Neural progenitor cell (in vitro differentiated cells): ENCODE measurements around the gene NOTCH3. TPM values are rescaled to one million over a fixed set of nuclear protein-coding genes. Genes with fewer than 3 reads are reported as not detected.

Experiments
- DNase-seq: peaks from one replicate; pipeline ENCODE4 v3.0.0-alpha.2; 2016; ENCODE audit warnings: low spot score
- H2AFZ ChIP-seq: fragments of 200-600 bp; sonication (generic); replicated peaks from 2 replicates; pipeline ENCODE4 v1.6.1; 2016; ENCODE audit warnings: antibody characterized with exemption
- H3F3A ChIP-seq: fragments of 200-600 bp; sonication (generic); 2 replicates; pipeline ENCODE4 v1.6.1; 2016; ENCODE audit warnings: antibody characterized with exemption, low read depth
- H3K27ac ChIP-seq: fragments of 200-600 bp; sonication (generic); 2 replicates; pipeline ENCODE4 v1.5.1; 2016; ENCODE audit warnings: mild to moderate bottlenecking
- H3K27me3 ChIP-seq: fragments of 200-600 bp; sonication (generic); 2 replicates; pipeline ENCODE4 v1.6.1; 2016; ENCODE audit warnings: mild to moderate bottlenecking, moderate library complexity
- H3K36me3 ChIP-seq: fragments of 200-600 bp; sonication (generic); 2 replicates; pipeline ENCODE4 v1.5.1; 2016
- H3K4me1 ChIP-seq: fragments of 200-600 bp; sonication (generic); 2 replicates; pipeline ENCODE4 v1.6.1; 2016; ENCODE audit warnings: mixed run types
- H3K4me2 ChIP-seq: fragments of 200-600 bp; sonication (generic); 2 replicates; pipeline ENCODE4 v1.6.1; 2016
- H3K4me3 ChIP-seq: fragments of 200-600 bp; sonication (generic); 2 replicates; pipeline ENCODE4 v1.5.1; 2016
- H3K79me2 ChIP-seq: fragments of 200-600 bp; sonication (generic); 2 replicates; pipeline ENCODE4 v1.6.1; 2016; ENCODE audit warnings: low read depth
- H3K9ac ChIP-seq: fragments of 200-600 bp; sonication (generic); 2 replicates; pipeline ENCODE4 v1.6.1; 2016
- H3K9me3 ChIP-seq: fragments of 200-600 bp; sonication (generic); 2 replicates; pipeline ENCODE4 v1.5.1; 2016; ENCODE audit warnings: low read depth
- H4K20me1 ChIP-seq: fragments of 200-600 bp; sonication (generic); 2 replicates; pipeline ENCODE4 v1.6.1; 2016; ENCODE audit warnings: low read depth
- H3K27ac Mint-ChIP-seq: 3 replicates; pipeline ENCODE4 v1.8.0; 2021; ENCODE audit warnings: mixed read lengths
- H3K27me3 Mint-ChIP-seq: 2 replicates; pipeline ENCODE4 v1.8.0; 2022; ENCODE audit warnings: low read depth, mild to moderate bottlenecking, inconsistent platforms, moderate library complexity, mixed read lengths; ENCODE audit not compliant: insufficient read depth
- H3K36me3 Mint-ChIP-seq: 3 replicates; pipeline ENCODE4 v1.8.0; 2021; ENCODE audit warnings: mixed read lengths
- H3K4me1 Mint-ChIP-seq: 3 replicates; pipeline ENCODE4 v1.8.0; 2021; ENCODE audit warnings: mixed read lengths
- H3K4me3 Mint-ChIP-seq: 3 replicates; pipeline ENCODE4 v1.8.0; 2021; ENCODE audit warnings: mild to moderate bottlenecking, moderate library complexity, mixed read lengths
- H3K9me3 Mint-ChIP-seq: 3 replicates; pipeline ENCODE4 v1.8.0; 2020; ENCODE audit warnings: mixed read lengths
- EZH2 ChIP-seq: fragments of 200-600 bp; sonication (generic); IDR thresholded peaks from 2 replicates; pipeline ENCODE4 v1.6.1; 2017; ENCODE audit warnings: antibody characterized with exemption, mild to moderate bottlenecking, moderate library complexity
- EZH2phosphoT487 ChIP-seq: fragments of 200-600 bp; sonication (generic); IDR thresholded peaks from 2 replicates; pipeline ENCODE4 v1.6.1; 2017; ENCODE audit warnings: antibody characterized with exemption
- total RNA-seq: library from RNA; depleted of rRNA; stranded (reverse); fragments of >200 nt; gene quantifications from 2 replicates; pipeline ENCODE4 v1.2.3, GENCODE V29; 2015; ENCODE audit warnings: low replicate concordance
- TF ChIP-seq, protein P1 (sequence below): fragments of 200-600 bp; sonication (generic); IDR thresholded peaks from 2 replicates; pipeline ENCODE4 v1.5.1; 2017; ENCODE audit warnings: antibody characterized with exemption, mild to moderate bottlenecking

Gene NOTCH3
- total RNA-seq, 1 donor from 2014 or later = 17.1 TPM

DNA sequence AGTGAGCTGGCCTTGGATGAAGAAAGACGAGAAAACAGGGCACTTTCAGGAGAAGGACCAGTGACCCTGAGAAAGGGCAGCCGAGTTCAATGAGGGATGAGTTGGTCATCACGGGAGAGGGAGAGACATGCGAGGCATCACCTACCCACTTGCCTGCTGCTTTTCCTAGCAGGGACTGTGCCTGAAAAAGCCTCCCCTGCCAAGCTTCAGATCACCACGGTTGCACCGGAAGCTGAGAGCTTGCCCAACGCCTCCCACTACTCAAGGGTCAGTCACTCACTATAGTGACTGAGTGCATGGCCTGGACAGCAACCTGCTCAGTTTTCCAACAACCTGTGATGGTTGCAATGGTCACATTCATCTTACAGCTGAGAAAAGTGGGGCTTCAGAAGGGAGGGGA is 44.0 kb upstream of the NOTCH3 start:
- no peaks in the 10 kb centered on the region for H3K36me3 ChIP-seq
- H3K4me3 ChIP-seq = no peak overlapping the region
- H3K27ac ChIP-seq = no peak overlapping the region
- H3K27me3 ChIP-seq = no peaks in the 10 kb centered on the region
- H3K4me1 ChIP-seq = no peaks in the 10 kb centered on the region
- no peak overlapping the region for H3K4me2 ChIP-seq
- no peak overlapping the region for H2AFZ ChIP-seq
- Mint-ChIP-seq H3K27ac (peak overlapping the region; percentile 83), H3K4me3 (no peak overlapping the region), H3K27me3 (peaks cover 6% of the 10 kb centered on the region), H3K36me3 (peaks cover 26% of the 10 kb centered on the region), H3K9me3 (no peaks in the 10 kb centered on the region), H3K4me1 (peaks cover 17% of the 10 kb centered on the region)
- no peak overlapping the region for H3K9ac ChIP-seq
- no peak for DNase-seq
- TF ChIP-seq EZH2phosphoT487 (no peak), EZH2 (no peak)
- TF ChIP-seq, protein P1, sequence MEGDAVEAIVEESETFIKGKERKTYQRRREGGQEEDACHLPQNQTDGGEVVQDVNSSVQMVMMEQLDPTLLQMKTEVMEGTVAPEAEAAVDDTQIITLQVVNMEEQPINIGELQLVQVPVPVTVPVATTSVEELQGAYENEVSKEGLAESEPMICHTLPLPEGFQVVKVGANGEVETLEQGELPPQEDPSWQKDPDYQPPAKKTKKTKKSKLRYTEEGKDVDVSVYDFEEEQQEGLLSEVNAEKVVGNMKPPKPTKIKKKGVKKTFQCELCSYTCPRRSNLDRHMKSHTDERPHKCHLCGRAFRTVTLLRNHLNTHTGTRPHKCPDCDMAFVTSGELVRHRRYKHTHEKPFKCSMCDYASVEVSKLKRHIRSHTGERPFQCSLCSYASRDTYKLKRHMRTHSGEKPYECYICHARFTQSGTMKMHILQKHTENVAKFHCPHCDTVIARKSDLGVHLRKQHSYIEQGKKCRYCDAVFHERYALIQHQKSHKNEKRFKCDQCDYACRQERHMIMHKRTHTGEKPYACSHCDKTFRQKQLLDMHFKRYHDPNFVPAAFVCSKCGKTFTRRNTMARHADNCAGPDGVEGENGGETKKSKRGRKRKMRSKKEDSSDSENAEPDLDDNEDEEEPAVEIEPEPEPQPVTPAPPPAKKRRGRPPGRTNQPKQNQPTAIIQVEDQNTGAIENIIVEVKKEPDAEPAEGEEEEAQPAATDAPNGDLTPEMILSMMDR = no peak
- H4K20me1 ChIP-seq = peaks cover 46% of the 10 kb centered on the region
- no peaks in the 10 kb centered on the region for H3F3A ChIP-seq
- no peaks in the 10 kb centered on the region for H3K9me3 ChIP-seq
- peaks cover 6% of the 10 kb centered on the region for H3K79me2 ChIP-seq

DNA sequence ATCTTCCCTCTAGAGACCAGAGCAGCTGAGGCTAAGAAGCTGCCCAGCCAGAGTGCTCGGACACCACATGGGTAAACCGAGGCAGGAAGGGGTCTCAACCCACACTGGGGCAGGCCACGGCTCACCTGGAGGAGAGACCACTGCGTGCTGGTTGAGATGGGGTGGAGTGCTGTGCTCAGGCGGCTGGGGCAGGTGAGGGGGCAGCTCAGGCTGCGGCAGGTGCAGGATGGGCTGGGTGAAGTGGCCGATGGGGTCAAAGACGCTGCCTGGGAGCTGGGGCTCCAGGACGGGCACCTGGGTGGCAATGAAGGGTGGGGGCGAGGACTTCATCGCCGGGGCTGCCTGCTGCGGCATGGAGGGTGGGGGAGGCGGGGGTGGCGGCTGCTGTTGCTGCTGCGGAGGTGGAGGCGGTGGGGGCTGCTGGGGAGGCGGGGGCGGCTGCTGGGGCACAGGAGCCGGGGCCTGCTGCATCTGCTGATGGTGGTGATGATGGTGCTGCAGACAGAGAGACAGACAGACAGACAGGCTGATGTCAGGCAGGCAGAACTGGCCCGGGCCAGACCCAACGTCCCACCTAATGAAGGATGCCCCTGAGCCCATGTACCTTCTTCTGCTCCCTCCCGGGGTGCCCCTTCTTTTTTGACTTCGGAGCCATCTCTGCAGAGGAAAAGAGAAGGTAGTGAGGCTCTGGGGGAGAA is 43.5 kb upstream of the NOTCH3 start:
- TF ChIP-seq, protein P1 = no peak
- TF ChIP-seq EZH2phosphoT487 = no peak
- no peak for TF ChIP-seq EZH2

DNA sequence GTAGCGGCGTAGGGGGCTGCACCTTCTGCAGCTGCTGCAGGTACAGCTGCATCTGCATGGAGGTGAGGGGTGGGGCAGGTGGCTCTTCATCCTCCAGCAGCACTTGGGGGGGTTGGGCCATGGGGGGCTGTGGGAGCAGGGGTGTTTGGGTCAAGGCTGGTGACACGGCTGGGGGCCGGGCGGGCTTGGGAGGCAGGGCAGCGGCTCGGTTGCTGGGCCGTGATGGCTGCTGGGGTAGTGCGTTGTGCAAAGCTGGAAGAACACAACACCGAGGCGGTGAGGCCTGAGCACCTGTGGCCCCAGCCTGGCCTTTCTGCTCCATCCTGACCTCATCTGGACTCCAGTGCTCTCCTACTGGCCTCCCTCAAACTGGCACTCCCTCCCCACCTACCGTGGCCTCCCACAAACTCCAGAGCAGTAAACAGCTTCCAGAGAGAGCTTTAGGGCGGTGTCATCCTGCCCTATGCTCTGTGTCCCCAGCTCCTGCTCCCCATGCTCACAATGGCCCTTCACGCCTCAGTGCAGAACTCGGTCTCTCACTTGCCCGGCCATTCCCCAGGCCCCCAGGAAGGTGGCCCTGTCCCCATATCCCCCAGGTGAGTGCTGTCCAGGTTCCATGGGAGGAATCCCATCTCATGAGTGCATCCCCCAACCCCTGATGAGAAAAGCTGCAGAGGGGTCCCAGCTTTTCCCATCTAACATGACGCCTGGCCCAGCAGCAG is 42.6 kb upstream of the NOTCH3 start:
- H3K4me1 Mint-ChIP-seq = peaks cover 5% of the 10 kb centered on the region
- H4K20me1 ChIP-seq = peaks cover 33% of the 10 kb centered on the region
- no peak for DNase-seq
- H3K79me2 ChIP-seq = no peaks in the 10 kb centered on the region
- peak overlapping the region; percentile 57 for H3K4me3 Mint-ChIP-seq
- H3F3A ChIP-seq = no peaks in the 10 kb centered on the region
- no peaks in the 10 kb centered on the region for H3K9me3 Mint-ChIP-seq
- H3K9me3 ChIP-seq = no peaks in the 10 kb centered on the region
- no peaks in the 10 kb centered on the region for H3K27me3 ChIP-seq
- no peak overlapping the region for H3K27ac ChIP-seq
- H2AFZ ChIP-seq = no peak overlapping the region
- no peak overlapping the region for H3K4me2 ChIP-seq
- H3K27me3 Mint-ChIP-seq = peaks cover 8% of the 10 kb centered on the region
- peaks cover 26% of the 10 kb centered on the region for H3K36me3 Mint-ChIP-seq
- TF ChIP-seq, protein P1 = no peak
- TF ChIP-seq EZH2 (no peak), EZH2phosphoT487 (no peak)
- no peaks in the 10 kb centered on the region for H3K36me3 ChIP-seq
- H3K4me1 ChIP-seq = no peaks in the 10 kb centered on the region
- H3K4me3 ChIP-seq = no peak overlapping the region
- H3K27ac Mint-ChIP-seq = peak overlapping the region; percentile 54
- no peak overlapping the region for H3K9ac ChIP-seq

More for the DNA sequence above, 43.5 kb upstream of the NOTCH3 start:
- Histone ChIP-seq H3K4me3 (no peak overlapping the region), H3K27ac (no peak overlapping the region), H3K4me2 (no peak overlapping the region), H3K9me3 (no peaks in the 10 kb centered on the region), H3F3A (no peaks in the 10 kb centered on the region), H4K20me1 (peaks cover 41% of the 10 kb centered on the region), H3K4me1 (no peaks in the 10 kb centered on the region), H3K27me3 (no peaks in the 10 kb centered on the region), H3K79me2 (peaks cover 5% of the 10 kb centered on the region), H3K36me3 (no peaks in the 10 kb centered on the region), H2AFZ (no peak overlapping the region), H3K9ac (no peak overlapping the region)
- peaks cover 13% of the 10 kb centered on the region for H3K4me1 Mint-ChIP-seq
- H3K36me3 Mint-ChIP-seq = peaks cover 28% of the 10 kb centered on the region
- H3K4me3 Mint-ChIP-seq = no peak overlapping the region
- DNase-seq = no peak
- no peaks in the 10 kb centered on the region for H3K9me3 Mint-ChIP-seq
- H3K27me3 Mint-ChIP-seq = peaks cover 7% of the 10 kb centered on the region
- H3K27ac Mint-ChIP-seq = peak overlapping the region; percentile 83
